ENCODE results near the gene CD164L2. TPM values are rescaled to one million over a fixed set of nuclear protein-coding genes. Genes with fewer than 3 reads are reported as not detected.
"Not testable (repeated sequence)": the region's sequence is repeated elsewhere in the genome, so short reads cannot be mapped to it uniquely, and the experiment has no call there.

Gene CD164L2
- total RNA-seq = not detected
- polyA plus RNA-seq (2013, experiment 1 of 2) = not detected
- polyA plus RNA-seq (2013, experiment 2 of 2) = not detected
- 0 to 0.36 (median 0) reads per million in 172 experiments for total RNA-seq

DNA sequence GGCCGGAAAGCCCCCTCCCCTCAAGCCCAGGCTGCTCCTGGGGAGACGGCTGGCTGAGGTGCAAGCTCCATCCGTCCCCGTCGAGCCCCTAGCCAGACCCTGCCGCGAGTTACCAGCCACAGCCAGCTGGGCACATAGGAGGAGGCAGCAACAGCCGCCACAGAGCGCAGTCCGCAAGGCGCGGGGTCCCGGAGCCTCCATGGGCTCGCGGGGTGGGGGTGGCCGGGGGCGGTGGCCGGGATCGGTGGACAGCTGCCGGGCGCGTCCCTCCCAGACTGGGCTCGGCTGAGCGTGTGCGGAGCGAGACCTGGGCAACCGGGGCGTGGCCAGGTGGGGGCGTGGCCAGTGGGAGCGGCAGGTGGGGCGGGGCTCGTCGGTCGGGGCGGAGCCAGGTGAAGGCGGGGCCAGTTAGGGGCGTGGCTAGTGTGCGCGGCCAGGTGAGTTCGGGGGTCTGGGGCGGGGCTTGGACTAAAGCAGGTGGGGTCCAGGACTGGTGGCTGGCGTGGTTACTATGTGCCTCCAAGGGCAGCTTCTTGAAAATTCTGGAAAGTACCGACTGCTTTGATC is at the start of gene CD164L2:
CD164L2 (minus strand) TSS at position 295 of the 567 bp plus-strand sequence; CDS start at position 201, 94 bp downstream.
- TF ChIP-seq, protein P1, sequence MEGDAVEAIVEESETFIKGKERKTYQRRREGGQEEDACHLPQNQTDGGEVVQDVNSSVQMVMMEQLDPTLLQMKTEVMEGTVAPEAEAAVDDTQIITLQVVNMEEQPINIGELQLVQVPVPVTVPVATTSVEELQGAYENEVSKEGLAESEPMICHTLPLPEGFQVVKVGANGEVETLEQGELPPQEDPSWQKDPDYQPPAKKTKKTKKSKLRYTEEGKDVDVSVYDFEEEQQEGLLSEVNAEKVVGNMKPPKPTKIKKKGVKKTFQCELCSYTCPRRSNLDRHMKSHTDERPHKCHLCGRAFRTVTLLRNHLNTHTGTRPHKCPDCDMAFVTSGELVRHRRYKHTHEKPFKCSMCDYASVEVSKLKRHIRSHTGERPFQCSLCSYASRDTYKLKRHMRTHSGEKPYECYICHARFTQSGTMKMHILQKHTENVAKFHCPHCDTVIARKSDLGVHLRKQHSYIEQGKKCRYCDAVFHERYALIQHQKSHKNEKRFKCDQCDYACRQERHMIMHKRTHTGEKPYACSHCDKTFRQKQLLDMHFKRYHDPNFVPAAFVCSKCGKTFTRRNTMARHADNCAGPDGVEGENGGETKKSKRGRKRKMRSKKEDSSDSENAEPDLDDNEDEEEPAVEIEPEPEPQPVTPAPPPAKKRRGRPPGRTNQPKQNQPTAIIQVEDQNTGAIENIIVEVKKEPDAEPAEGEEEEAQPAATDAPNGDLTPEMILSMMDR (IDR thresholded peaks at IDR 0.05) = no peak
- ATAC-seq (ENCODE audit: poor library complexity) (peak; percentile 90), DNase-seq (peak in 11 of 14 experiments; percentile 42 to 70 (median 48))
- Mint-ChIP-seq H3K27me3 (peaks cover 10% of the 10 kb centered on the region), H3K27ac (no peak within 1 kb of the TSS), H3K4me3 (no peak within 1 kb of the TSS), H3K4me1 (ENCODE audit: low read depth) (no peaks in the 10 kb centered on the region), H3K9me3 (no peaks in the 10 kb centered on the region), H3K36me3 (ENCODE audit: low read depth) (no peaks in the 10 kb centered on the region)
- intact Hi-C loops (cut with DNase I, micrococcal nuclease) = no loop called here
- H3K27me3 ChIP-seq (ENCODE audit: control insufficient read depth in 1 of 2, insufficient read depth in 2 of 2, low read length in 2 of 2) = no peaks in the 10 kb centered on the region
- no peaks in the 10 kb centered on the region for H3K36me3 ChIP-seq (ENCODE audit: insufficient read depth, low read length)
- ChIA-PET CTCF (interaction anchor here (1.6 to 1.8 kb wide), 2 partner anchors 26 to 87 kb away, joined by 4 to 6 read pairs; no protein-coding TSS in a partner anchor), POLR2A (interaction anchor here (0.6 to 1.8 kb wide), 2 partner anchors 17 to 401 kb away, joined by 4 to 5 read pairs; no protein-coding TSS in a partner anchor)
- no peak within 1 kb of the TSS for H3K4me3 ChIP-seq (ENCODE audit: low read length)
- H3K9me3 ChIP-seq (ENCODE audit: control insufficient read depth in 1 of 2, insufficient read depth in 1 of 2, low read length in 2 of 2) = no peaks in the 10 kb centered on the region
- H3K27ac ChIP-seq (ENCODE audit: low read depth in 1 of 2, low read length in 2 of 2) = no peak within 1 kb of the TSS
- peaks cover 5% of the 10 kb centered on the region for H3K4me1 ChIP-seq (ENCODE audit: insufficient read depth, low read length)

DNA sequence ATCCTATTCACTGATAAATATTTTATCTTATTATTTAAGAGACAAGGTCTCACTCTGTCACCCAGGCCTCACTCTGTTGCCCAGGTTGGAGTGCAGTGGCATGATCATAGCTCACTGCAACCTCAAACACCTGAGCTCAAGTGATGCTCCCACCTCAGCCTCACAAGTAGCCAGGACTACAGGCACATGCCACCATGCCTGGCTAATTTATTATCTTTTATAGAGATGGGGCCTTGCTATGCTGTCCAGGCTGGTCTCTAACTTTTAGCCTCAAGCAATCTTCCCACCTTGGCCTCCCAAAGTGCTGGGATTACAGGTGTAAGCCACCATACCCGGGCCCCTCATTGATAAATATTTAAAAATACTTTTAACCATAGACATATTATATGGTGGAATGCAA is 49.6 kb upstream of the CD164L2 start:
- H3K36me3 ChIP-seq (ENCODE audit: insufficient read depth, low read length); POLR2A ChIA-PET; ATAC-seq (ENCODE audit: poor library complexity); H3K4me3 Mint-ChIP-seq; H3K27me3 ChIP-seq (ENCODE audit: control insufficient read depth in 1 of 2, insufficient read depth in 2 of 2, low read length in 2 of 2); H3K9me3 Mint-ChIP-seq; H3K9me3 ChIP-seq (ENCODE audit: control insufficient read depth in 1 of 2, insufficient read depth in 1 of 2, low read length in 2 of 2); H3K27me3 Mint-ChIP-seq; DNase-seq; H3K4me3 ChIP-seq (ENCODE audit: low read length); CTCF ChIA-PET: not testable (repeated sequence)
- Histone ChIP-seq H3K4me1 (ENCODE audit: insufficient read depth, low read length) (peaks cover 91% of the 10 kb centered on the region), H3K27ac (ENCODE audit: low read depth in 1 of 2, low read length in 2 of 2) (peak overlapping the region in 1 of 2 donors; percentile 32)
- H3K4me1 Mint-ChIP-seq (ENCODE audit: low read depth) = peaks cover 87% of the 10 kb centered on the region
- intact Hi-C loops (cut with DNase I, micrococcal nuclease) = loop anchor here (5.0 kb wide), 2 partner anchors 40 to 60 kb away; partner anchors contain the start of gene WASF2 (in 1 of the 2)
- H3K36me3 Mint-ChIP-seq (ENCODE audit: low read depth) = peaks cover 14% of the 10 kb centered on the region
- H3K27ac Mint-ChIP-seq = peak overlapping the region; percentile 80

DNA sequence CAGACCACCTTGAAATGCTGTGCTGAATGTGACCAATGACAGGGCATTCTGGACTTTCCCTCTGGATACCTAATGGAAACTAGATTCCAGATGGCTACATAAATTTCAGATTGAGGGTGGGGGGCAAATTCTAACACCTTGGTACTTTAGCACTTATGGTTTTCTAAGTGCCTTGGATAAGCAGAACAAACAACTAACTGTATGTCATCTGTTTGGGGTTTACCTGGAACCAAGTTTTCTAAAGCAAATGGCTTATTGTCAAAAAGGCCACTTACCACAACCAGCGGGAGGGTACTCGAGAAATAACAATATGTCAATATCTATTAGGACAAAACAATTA is 48.4 kb upstream of the CD164L2 start:
- no peaks in the 10 kb centered on the region for H3K9me3 ChIP-seq (ENCODE audit: control insufficient read depth in 1 of 2, insufficient read depth in 1 of 2, low read length in 2 of 2)
- intact Hi-C loops (cut with DNase I, micrococcal nuclease) = loop anchor here (1.0 to 5.0 kb wide), 4 partner anchors 9 to 61 kb away; partner anchors contain the start of gene WASF2 (in 1 of the 2)
- ATAC-seq (ENCODE audit: poor library complexity) (no peak), DNase-seq (no peak)
- H3K36me3 ChIP-seq (ENCODE audit: insufficient read depth, low read length) = peaks cover 18% of the 10 kb centered on the region
- H3K4me1 ChIP-seq (ENCODE audit: insufficient read depth, low read length) = peaks cover 95% of the 10 kb centered on the region
- ChIA-PET CTCF (interaction anchor here (0.9 to 2.0 kb wide), 5 partner anchors 15 to 238 kb away, joined by 3 to 9 read pairs (median 3); no protein-coding TSS in a partner anchor), POLR2A (interaction anchor here (1.0 to 4.1 kb wide), 7 partner anchors 10 to 90 kb away, joined by 3 to 21 read pairs (median 6); partner anchors contain the start of gene WASF2)
- H3K4me3 ChIP-seq (ENCODE audit: low read length) = no peak overlapping the region
- H3K27me3 Mint-ChIP-seq = no peaks in the 10 kb centered on the region
- peaks cover 87% of the 10 kb centered on the region for H3K4me1 Mint-ChIP-seq (ENCODE audit: low read depth)
- H3K27ac Mint-ChIP-seq = peak overlapping the region; percentile 86
- TF ChIP-seq, protein P1 (IDR thresholded peaks at IDR 0.05) = no peak
- H3K27me3 ChIP-seq (ENCODE audit: control insufficient read depth in 1 of 2, insufficient read depth in 2 of 2, low read length in 2 of 2) = no peaks in the 10 kb centered on the region
- H3K9me3 Mint-ChIP-seq = no peaks in the 10 kb centered on the region
- peak overlapping the region; percentile 74 for H3K4me3 Mint-ChIP-seq
- peaks cover 26% of the 10 kb centered on the region for H3K36me3 Mint-ChIP-seq (ENCODE audit: low read depth)
- H3K27ac ChIP-seq (ENCODE audit: low read depth in 1 of 2, low read length in 2 of 2) = peak overlapping the region in 1 of 2 donors; percentile 56
